Testis (tissue), 2 donors: Measurements from ENCODE around the gene BCL11B.

Experiments
- CTCF ChIP-seq, 3 experiments: fragments of 450-650 bp in 2 of 3; fragments of 200-600 bp in 1 of 3; sonication (generic) in 1 of 3; IDR thresholded peaks; one replicate each; pipeline ENCODE4 v1.5.1; 2016 to 2019; ENCODE audit warnings: antibody characterized with exemption in 3 of 3, mild to moderate bottlenecking in 2 of 3, moderate library complexity in 1 of 3
- POLR2A ChIP-seq: fragments of 450-650 bp; IDR thresholded peaks from one replicate; pipeline ENCODE4 v1.6.1; 2017; ENCODE audit warnings: antibody characterized with exemption, mild to moderate bottlenecking, moderate library complexity

- no peak for TF ChIP-seq POLR2A
- no peak for TF ChIP-seq CTCF (IDR thresholded peaks at IDR 0.05)
Observed at GRCh38 chr14:99263564-99264330, 8.2 kb downstream of the BCL11B start.
